NB4 (cell line): Measurements from ENCODE around the gene MRFAP1L1.

Experiments used
- DNase-seq: peaks from one replicate; pipeline ENCODE4 v3.0.0; 2010; ENCODE audit warnings: low read depth
- H3K4me3 ChIP-seq: one replicate; pipeline ENCODE4 v1.5.1; 2011; ENCODE audit warnings: mild to moderate bottlenecking, low read depth, low read length, moderate library complexity
- CTCF ChIP-seq: IDR thresholded peaks from one replicate; pipeline ENCODE4 v1.5.1; 2012; ENCODE audit warnings: low read depth, low read length
- MAX ChIP-seq: IDR thresholded peaks from 2 replicates; pipeline ENCODE4 v1.6.1; 2011; ENCODE audit warnings: low read depth, low read length
- MYC ChIP-seq: IDR thresholded peaks from 2 replicates; pipeline ENCODE4 v1.6.1; 2011; ENCODE audit warnings: low read depth, low read length
- POLR2A ChIP-seq: IDR thresholded peaks from 2 replicates; pipeline ENCODE4 v1.6.1; 2011; ENCODE audit warnings: mild to moderate bottlenecking; ENCODE audit not compliant: insufficient read length; ENCODE audit errors: extremely low read depth

MRFAP1L1 gene

GRCh38 chr4:6710996-6711395 lies 1.3 kb upstream of the MRFAP1L1 start:
- TF ChIP-seq POLR2A (no peak), MYC (no peak), CTCF (no peak), MAX (no peak)
- no peak overlapping the region for H3K4me3 ChIP-seq
- DNase-seq = peak; percentile 46

GRCh38 chr4:6710282-6710681 lies 617 bp upstream of the MRFAP1L1 start:
- no peak for DNase-seq
- peak overlapping the region; percentile 90 for H3K4me3 ChIP-seq
- TF ChIP-seq CTCF = no peak
- no peak for TF ChIP-seq MYC
- TF ChIP-seq MAX = no peak

GRCh38 chr4:6706173-6706572 lies 3.5 kb downstream of the MRFAP1L1 start:
- TF ChIP-seq MAX (no peak), CTCF (no peak), POLR2A (no peak), MYC (no peak)
- no peak for DNase-seq
- peak overlapping the region; percentile 90 for H3K4me3 ChIP-seq

- no peak for TF ChIP-seq MYC
- TF ChIP-seq POLR2A = no peak
- no peak for TF ChIP-seq MAX
- no peak for TF ChIP-seq CTCF
- peak overlapping the region; percentile 90 for H3K4me3 ChIP-seq
- no peak for DNase-seq
These were observed 4.0 kb downstream of the MRFAP1L1 start for GRCh38 chr4:6705646-6706045.

GRCh38 chr4:6703786-6704185 lies 5.9 kb downstream of the MRFAP1L1 start:
- H3K4me3 ChIP-seq = no peak overlapping the region
- no peak for TF ChIP-seq MYC
- no peak for TF ChIP-seq MAX
- no peak for TF ChIP-seq POLR2A
- TF ChIP-seq CTCF = no peak
- DNase-seq = no peak

GRCh38 chr4:6702761-6703160 lies 6.9 kb downstream of the MRFAP1L1 start:
- no peak for DNase-seq
- no peak overlapping the region for H3K4me3 ChIP-seq
- TF ChIP-seq MYC = no peak
- no peak for TF ChIP-seq POLR2A
- TF ChIP-seq CTCF = no peak
- no peak for TF ChIP-seq MAX
